Prostate gland (tissue), 2 donors: Measurements from ENCODE around the gene FKBP2.

ENCODE experiments used
- POLR2A ChIP-seq: fragments of 450-650 bp; IDR thresholded peaks from one replicate; pipeline ENCODE4 v1.6.1; 2016; ENCODE audit warnings: antibody characterized with exemption, mild to moderate bottlenecking
- POLR2AphosphoS5 ChIP-seq: sonication (generic); formaldehyde crosslinking; IDR thresholded peaks from one replicate; pipeline ENCODE4 v1.6.1; 2017; ENCODE audit warnings: antibody characterized with exemption
- TF ChIP-seq, protein P1 (sequence below), 4 experiments: fragments of 200-600 bp in 2 of 4; fragments of 450-650 bp in 2 of 4; sonication (generic) in 2 of 4; IDR thresholded peaks; 1 replicate in 3 of 4; 2 replicates in 1 of 4; pipeline ENCODE4 v1.5.1; 2016 to 2019; ENCODE audit warnings: antibody characterized with exemption in 4 of 4, mild to moderate bottlenecking in 2 of 4, moderate library complexity in 2 of 4

DNA sequence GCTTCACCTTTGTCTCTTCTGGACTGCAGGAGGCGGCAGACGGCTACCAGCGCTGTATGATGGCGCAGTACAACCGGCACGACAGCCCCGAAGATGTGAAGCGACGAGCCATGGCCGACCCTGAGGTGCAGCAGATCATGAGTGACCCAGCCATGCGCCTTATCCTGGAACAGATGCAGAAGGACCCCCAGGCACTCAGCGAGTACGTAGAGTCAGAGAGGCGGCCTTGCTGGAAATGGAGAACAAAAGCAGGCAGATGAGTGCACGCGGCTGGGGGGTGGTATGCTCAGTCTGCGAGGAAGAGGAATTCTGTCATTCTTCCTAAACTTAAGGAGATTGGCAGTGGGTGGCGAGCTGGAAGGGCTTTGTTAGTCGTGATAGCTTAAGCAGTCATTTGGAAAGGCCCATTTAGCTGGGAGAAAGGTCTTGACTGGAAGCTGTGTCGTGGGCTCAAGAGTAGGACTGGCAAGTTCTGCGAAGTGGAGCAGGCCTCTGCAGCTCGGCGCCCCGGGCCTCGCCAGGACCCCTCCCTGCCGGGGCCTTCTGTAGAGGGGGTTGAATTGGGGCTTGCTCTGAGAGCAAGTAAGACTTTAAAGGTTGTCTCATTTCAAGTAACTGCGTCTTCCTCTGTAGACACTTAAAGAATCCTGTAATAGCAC lies 37.3 kb upstream of the FKBP2 start:
- TF ChIP-seq, protein P1, sequence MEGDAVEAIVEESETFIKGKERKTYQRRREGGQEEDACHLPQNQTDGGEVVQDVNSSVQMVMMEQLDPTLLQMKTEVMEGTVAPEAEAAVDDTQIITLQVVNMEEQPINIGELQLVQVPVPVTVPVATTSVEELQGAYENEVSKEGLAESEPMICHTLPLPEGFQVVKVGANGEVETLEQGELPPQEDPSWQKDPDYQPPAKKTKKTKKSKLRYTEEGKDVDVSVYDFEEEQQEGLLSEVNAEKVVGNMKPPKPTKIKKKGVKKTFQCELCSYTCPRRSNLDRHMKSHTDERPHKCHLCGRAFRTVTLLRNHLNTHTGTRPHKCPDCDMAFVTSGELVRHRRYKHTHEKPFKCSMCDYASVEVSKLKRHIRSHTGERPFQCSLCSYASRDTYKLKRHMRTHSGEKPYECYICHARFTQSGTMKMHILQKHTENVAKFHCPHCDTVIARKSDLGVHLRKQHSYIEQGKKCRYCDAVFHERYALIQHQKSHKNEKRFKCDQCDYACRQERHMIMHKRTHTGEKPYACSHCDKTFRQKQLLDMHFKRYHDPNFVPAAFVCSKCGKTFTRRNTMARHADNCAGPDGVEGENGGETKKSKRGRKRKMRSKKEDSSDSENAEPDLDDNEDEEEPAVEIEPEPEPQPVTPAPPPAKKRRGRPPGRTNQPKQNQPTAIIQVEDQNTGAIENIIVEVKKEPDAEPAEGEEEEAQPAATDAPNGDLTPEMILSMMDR (IDR thresholded peaks at IDR 0.05): no peak
- no peak for TF ChIP-seq POLR2A
- no peak for TF ChIP-seq POLR2AphosphoS5
